KOPT-K1 (cell line): ENCODE data around the gene PPFIBP2.
"Not testable (repeated sequence)": the region's sequence is repeated elsewhere in the genome, so short reads cannot be mapped to it uniquely, and the experiment has no call there.

Source experiments
- H3K27ac ChIP-seq: fragments of 200-600 bp; sonication (generic); 2 replicates; pipeline ENCODE4 v1.5.1; 2016; ENCODE audit warnings: antibody characterized with exemption, mild to moderate bottlenecking, low read depth, low read length; ENCODE audit not compliant: poor library complexity, severe bottlenecking
- H3K36me3 ChIP-seq: fragments of 200-600 bp; sonication (generic); 2 replicates; pipeline ENCODE4 v1.5.1; 2017; ENCODE audit warnings: antibody characterized with exemption, mild to moderate bottlenecking, low read length, moderate library complexity; ENCODE audit not compliant: insufficient read depth
- H3K9me3 ChIP-seq: fragments of 200-600 bp; sonication (generic); 2 replicates; pipeline ENCODE4 v1.5.1; 2017; ENCODE audit warnings: antibody characterized with exemption, low read length, mild to moderate bottlenecking; ENCODE audit not compliant: insufficient read depth, poor library complexity, severe bottlenecking

Gene PPFIBP2

DNA sequence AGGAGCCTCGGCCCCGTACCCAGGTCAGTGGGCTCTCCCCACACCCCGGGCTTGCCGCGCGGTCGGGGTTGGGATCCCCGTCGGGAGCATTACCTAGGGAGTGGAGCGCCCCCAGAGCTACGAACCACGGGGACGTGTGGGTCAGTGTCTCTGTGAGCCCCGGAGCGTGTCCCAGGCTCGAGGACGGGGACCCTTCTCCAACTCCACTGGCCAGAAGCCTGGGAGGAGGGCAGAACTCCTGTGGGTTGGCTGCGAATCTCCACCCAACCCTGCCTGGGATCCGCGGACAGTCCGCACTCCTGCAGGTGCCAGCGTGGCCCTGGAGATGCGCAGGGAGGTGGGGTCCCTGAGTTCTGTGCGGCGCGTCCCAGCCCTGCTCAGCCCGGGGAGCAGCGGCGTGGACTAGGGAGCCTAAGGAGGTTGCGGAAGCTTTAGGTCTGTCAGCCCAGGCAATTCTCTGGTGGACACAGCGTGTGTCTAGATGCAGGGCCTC, 346 bp downstream of the PPFIBP2 start:
- no peaks in the 10 kb centered on the region for H3K36me3 ChIP-seq
- H3K9me3 ChIP-seq = no peaks in the 10 kb centered on the region
- H3K27ac ChIP-seq = no peak overlapping the region

GRCh38 chr11:7515447-7515886, 1.7 kb downstream of the PPFIBP2 start:
- Histone ChIP-seq H3K27ac (no peak overlapping the region), H3K9me3 (no peaks in the 10 kb centered on the region), H3K36me3 (no peaks in the 10 kb centered on the region)

DNA sequence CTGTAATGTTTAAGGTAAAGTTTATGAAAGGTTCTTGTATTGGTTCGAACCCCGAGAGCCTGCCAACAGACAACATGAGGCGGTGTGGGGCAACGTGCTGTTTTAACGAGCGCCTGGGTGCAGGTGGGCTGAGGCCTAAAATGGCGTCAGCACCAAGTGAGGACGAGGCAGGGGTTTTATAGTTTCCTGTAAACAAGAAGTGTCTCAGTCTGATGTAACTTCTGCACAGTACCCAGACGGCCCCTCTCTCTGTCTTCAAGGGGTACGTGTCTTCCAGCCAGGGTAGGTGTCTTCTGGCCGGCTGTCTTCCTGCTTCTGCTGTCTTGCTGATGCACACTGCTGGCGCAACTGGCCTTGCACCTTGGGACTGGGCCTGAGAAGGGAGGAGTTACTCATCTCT, 2.7 kb downstream of the PPFIBP2 start:
- H3K9me3 ChIP-seq = no peaks in the 10 kb centered on the region
- H3K27ac ChIP-seq = no peak overlapping the region

DNA sequence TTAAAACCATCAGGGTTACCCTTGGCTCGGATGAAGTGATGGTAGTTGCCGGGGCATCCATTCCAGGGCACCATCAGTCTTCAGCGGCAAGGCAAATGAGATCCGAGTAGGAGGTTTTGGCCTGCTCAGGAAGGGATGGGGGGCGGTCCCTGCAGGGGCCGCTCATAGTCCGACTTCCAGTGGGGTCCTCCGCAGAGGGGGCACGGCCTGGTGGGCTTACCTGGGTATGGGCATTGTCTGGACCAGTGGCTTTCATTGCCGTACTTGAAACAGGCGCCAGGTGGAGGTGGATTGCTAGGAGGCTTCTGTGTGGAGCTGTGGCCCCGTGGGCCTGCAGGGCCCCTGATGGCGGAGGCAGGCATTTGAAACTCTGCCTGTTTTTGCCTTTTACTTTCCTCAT, 3.9 kb downstream of the PPFIBP2 start:
- H3K27ac ChIP-seq, H3K9me3 ChIP-seq, H3K36me3 ChIP-seq: not testable (repeated sequence)

More for the DNA sequence above, 2.7 kb downstream of the PPFIBP2 start:
- H3K36me3 ChIP-seq = no peaks in the 10 kb centered on the region

- H3K36me3 ChIP-seq = no peaks in the 10 kb centered on the region
- no peaks in the 10 kb centered on the region for H3K9me3 ChIP-seq
- H3K27ac ChIP-seq = no peak overlapping the region
These were observed 5.2 kb downstream of the PPFIBP2 start for GRCh38 chr11:7518811-7519562.

DNA sequence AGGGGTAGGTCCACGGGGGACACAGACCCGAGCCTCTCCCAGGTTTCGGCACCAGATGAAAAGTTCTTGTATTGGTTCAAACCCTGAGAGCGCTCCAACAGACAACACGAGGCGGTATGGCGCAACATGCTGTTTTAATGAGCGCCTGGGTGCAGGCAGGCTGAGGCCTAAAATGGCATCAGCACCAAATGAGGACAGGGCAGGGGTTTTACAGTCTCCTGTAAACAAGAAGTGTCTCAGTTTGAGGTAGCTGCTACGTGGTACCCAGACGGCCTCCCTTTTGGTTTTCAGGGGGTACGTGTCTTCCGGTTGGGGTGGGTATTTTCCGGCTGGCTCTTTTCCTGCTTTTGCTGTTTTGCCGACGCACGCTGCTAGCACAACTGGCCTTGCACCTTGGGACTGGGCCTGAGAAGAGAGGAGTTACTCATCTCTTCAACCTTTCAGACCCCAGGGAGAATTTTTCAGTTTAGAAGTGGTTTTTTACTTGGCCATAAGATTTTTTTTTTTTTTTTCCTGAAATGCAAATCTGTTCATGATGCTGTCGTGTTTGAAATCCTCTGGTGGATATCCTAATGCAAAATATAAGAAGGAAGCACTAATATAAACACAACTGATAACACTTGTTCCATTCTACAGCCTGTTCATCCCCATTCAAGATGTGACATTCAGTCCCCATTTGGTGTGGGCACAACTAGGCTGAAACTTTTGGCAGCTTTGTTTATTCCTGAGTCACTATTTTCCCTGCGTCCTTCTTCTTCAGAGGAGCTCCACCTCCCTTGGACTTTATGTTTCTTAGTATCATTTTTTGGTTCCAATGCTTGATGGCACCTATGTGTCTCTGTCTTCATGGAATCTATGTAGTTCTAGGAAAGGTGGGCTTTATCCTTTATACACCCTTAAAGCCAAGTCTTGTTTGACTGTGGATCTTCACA, 6.5 kb downstream of the PPFIBP2 start:
- no peaks in the 10 kb centered on the region for H3K9me3 ChIP-seq
- no peak overlapping the region for H3K27ac ChIP-seq
- H3K36me3 ChIP-seq = no peaks in the 10 kb centered on the region

GRCh38 chr11:7520981-7521487, 7.2 kb downstream of the PPFIBP2 start:
- Histone ChIP-seq H3K27ac (no peak overlapping the region), H3K36me3 (no peaks in the 10 kb centered on the region), H3K9me3 (no peaks in the 10 kb centered on the region)

GRCh38 chr11:7522121-7522520, 8.3 kb downstream of the PPFIBP2 start:
- no peaks in the 10 kb centered on the region for H3K36me3 ChIP-seq
- no peaks in the 10 kb centered on the region for H3K9me3 ChIP-seq
- no peak overlapping the region for H3K27ac ChIP-seq

DNA sequence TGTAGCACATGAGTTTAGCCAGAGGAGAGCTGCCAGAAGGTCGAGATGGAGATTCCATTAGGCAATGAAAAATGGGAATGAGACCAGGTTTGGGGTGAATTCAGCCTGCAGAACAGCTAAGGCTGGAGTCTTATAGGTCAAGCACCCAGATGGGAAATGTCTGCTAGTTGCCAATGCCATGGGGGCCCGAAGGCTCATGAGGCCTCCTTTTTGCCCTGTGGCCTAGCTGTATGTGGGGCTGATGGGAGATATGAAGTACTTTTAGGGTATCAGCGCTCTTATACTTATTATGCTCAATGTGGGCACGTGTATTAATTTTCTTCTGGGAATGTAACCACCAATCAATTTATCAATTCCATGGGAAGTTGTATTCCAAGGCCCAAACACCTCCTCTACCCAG, 8.7 kb downstream of the PPFIBP2 start:
- Histone ChIP-seq H3K27ac (no peak overlapping the region), H3K36me3 (no peaks in the 10 kb centered on the region), H3K9me3 (no peaks in the 10 kb centered on the region)

GRCh38 chr11:7523416-7524210, 9.8 kb downstream of the PPFIBP2 start:
- Histone ChIP-seq H3K36me3 (no peaks in the 10 kb centered on the region), H3K9me3 (no peaks in the 10 kb centered on the region), H3K27ac (no peak overlapping the region)

- no peaks in the 10 kb centered on the region for H3K9me3 ChIP-seq
- no peak overlapping the region for H3K27ac ChIP-seq
- H3K36me3 ChIP-seq = no peaks in the 10 kb centered on the region
These were observed 10.8 kb downstream of the PPFIBP2 start for GRCh38 chr11:7524462-7525235.

- no peak overlapping the region for H3K27ac ChIP-seq
- no peaks in the 10 kb centered on the region for H3K36me3 ChIP-seq
- no peaks in the 10 kb centered on the region for H3K9me3 ChIP-seq
These were observed 11.6 kb downstream of the PPFIBP2 start for GRCh38 chr11:7525424-7525823.

DNA sequence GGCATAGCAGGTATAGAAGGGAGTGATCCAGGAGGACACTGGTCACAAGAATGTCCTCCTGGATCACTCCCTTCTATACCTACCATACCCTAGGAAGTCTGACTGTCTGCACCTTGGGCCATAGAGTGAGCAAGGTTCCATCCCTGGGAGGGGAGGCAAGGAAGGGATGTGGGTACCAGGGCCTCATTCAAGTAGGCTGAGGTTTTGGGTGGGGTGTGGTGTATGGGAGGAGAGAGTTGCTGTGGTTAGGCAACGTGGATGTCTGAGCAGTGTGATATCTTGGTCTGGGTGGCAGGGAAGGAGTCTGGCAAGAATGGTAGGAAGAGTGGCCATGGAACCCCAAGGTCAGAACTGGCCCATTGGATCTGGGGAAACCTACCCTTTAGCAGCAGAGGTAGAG, 13.2 kb downstream of the PPFIBP2 start:
- no peaks in the 10 kb centered on the region for H3K9me3 ChIP-seq
- H3K27ac ChIP-seq = no peak overlapping the region

DNA sequence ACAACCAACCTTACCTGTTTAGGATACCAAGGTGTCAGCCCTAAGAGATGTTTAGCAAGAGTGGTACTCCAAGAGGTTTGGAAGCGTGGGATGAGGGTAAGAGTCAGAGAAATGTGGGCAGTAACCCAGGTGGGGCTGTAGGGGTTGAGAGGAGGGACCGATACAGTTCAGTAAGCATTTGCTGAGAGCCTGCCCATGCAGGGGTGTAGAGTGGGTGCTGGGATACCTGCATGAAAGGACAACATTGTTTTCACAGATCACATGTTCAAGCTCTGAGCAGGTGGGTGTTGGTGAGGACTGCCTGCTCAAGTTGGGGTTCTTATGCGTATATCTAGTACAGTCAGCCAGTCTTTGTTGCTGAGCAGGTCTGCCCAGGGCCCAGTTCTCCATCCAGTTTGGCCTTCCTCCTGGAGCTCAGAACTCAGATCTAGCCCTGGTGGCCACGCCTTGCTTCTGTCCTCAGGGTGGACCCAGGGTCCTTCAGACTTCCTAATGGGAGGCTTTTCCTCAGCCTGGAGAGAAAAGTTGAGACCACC, 14.8 kb downstream of the PPFIBP2 start:
- Histone ChIP-seq H3K36me3 (no peaks in the 10 kb centered on the region), H3K27ac (no peak overlapping the region), H3K9me3 (no peaks in the 10 kb centered on the region)

More for the DNA sequence above, 13.2 kb downstream of the PPFIBP2 start:
- H3K36me3 ChIP-seq = no peaks in the 10 kb centered on the region
